ENCODE data around the gene OR1D2. TPM values are rescaled to one million over a fixed set of nuclear protein-coding genes. Genes with fewer than 3 reads are reported as not detected.

Gene OR1D2
- total and polyA plus RNA-seq, 9 donors, result not detected

DNA sequence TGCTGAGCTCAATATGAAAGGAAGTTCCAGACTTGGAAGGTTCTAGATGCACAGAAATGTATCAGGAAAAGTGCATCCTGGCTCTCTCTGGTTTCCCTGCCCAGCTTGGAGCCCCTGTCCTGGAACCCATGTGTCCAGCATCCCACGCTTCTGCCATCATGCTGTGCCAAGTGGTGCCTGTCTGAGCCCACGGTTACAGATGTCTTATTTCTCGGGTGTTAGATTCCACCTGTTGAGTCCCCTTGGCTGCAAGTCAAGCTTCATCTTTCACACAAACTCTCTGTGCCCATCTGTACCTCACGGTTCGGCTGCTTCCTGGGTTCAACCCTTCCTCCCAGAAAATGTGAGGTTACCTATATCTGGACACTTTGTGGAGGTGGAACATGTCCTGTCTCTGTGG lies 63.3 kb downstream of the OR1D2 start:
- no peaks in the 10 kb centered on the region for H3K27me3 ChIP-seq
- H3K9me3 ChIP-seq, result peaks cover 0 to 7% of the 10 kb centered on the region in 2 donors
- no peaks in the 10 kb centered on the region for H3K4me1 ChIP-seq (ENCODE audit: insufficient read depth)
- intact Hi-C loops (cut with DNase I), result no loop called here
- DNase-seq, result no peak
- 51 to 55% (median 52%) methylated on average over 5 of the region's 5 CpGs for WGBS, 3 donors
- no peaks in the 10 kb centered on the region for H3K36me3 ChIP-seq
- H3K27ac ChIP-seq, result no peak overlapping the region
- no peak overlapping the region for H3K4me3 ChIP-seq
- no peak for TF ChIP-seq POLR2A (IDR thresholded peaks at IDR 0.05)
- no peak for TF ChIP-seq CTCF (IDR thresholded peaks at IDR 0.05)
- no peak for TF ChIP-seq EP300 (IDR thresholded peaks at IDR 0.05)

DNA sequence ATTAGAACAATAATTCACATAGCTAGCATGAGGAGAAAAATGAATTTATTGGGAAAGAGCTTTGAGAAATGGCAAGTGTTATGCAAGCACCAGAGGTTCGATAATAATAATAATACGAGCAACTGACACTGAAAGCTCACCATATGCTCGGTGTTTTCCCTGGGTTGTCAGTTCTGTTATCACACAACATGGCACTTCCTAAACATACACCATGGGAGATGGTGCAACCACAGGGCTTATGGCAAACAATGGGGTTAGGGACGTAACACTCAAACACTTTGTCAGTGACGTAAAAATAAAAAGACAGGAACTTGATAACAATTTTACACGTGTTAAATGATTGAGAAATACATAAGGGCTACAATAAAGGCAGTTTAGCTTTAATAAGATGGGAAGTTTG lies 64.5 kb downstream of the OR1D2 start:
- no peaks in the 10 kb centered on the region for H3K36me3 ChIP-seq
- intact Hi-C loops (cut with DNase I), result no loop called here
- DNase-seq, result no peak
- no peak overlapping the region for H3K4me3 ChIP-seq
- 52 to 58% (median 57%) methylated on average over 6 of the region's 6 CpGs for WGBS, 3 donors
- no peaks in the 10 kb centered on the region for H3K27me3 ChIP-seq
- no peak overlapping the region for H3K27ac ChIP-seq
- TF ChIP-seq POLR2A (IDR thresholded peaks at IDR 0.05), result no peak
- no peak for TF ChIP-seq CTCF (IDR thresholded peaks at IDR 0.05)
- TF ChIP-seq EP300 (IDR thresholded peaks at IDR 0.05), result no peak
- H3K4me1 ChIP-seq (ENCODE audit: insufficient read depth), result no peaks in the 10 kb centered on the region
- peaks cover 0 to 7% of the 10 kb centered on the region in 2 donors for H3K9me3 ChIP-seq

- peaks cover 0 to 4% of the 10 kb centered on the region in 2 donors for H3K9me3 ChIP-seq
- no peaks in the 10 kb centered on the region for H3K4me1 ChIP-seq (ENCODE audit: insufficient read depth)
- 31 to 45% (median 42%) methylated on average over 5 of the region's 5 CpGs for WGBS, 3 donors
- no peaks in the 10 kb centered on the region for H3K36me3 ChIP-seq
- H3K27me3 ChIP-seq, result no peaks in the 10 kb centered on the region
- DNase-seq, result no peak
- no peak overlapping the region for H3K4me3 ChIP-seq
- intact Hi-C loops (cut with DNase I), result no loop called here
- no peak for TF ChIP-seq EP300 (IDR thresholded peaks at IDR 0.05)
- TF ChIP-seq POLR2A (IDR thresholded peaks at IDR 0.05), result no peak
- no peak for TF ChIP-seq CTCF (IDR thresholded peaks at IDR 0.05)
- no peak overlapping the region for H3K27ac ChIP-seq
These were observed 65.3 kb downstream of the OR1D2 start for GRCh38 chr17:3038941-3039340.

Other genes with a start within 250 kb of the OR1D2 start
- not detected for gene OR1D5, start 40.8 kb downstream of the OR1D2 start, total RNA-seq
- not detected for gene OR1D5, start 40.8 kb downstream of the OR1D2 start, polyA plus RNA-seq
- not detected for gene OR1G1, start 23.1 kb upstream of the OR1D2 start, total RNA-seq
- gene OR1G1, start 23.1 kb upstream of the OR1D2 start, polyA plus RNA-seq, result not detected
- gene OR1A2, start 93.1 kb upstream of the OR1D2 start, total RNA-seq, result not detected
- not detected for gene OR1A2, start 93.1 kb upstream of the OR1D2 start, polyA plus RNA-seq
- gene OR1A1, start 103.2 kb upstream of the OR1D2 start, total RNA-seq, result not detected
- not detected for gene OR1A1, start 103.2 kb upstream of the OR1D2 start, polyA plus RNA-seq
- gene OR3A1, start 193.9 kb upstream of the OR1D2 start, total RNA-seq, result under 1 TPM in 3 of 7 donors, not detected in 4; 0.20 to 0.37 (median 0.35) TPM
- gene OR3A1, start 193.9 kb upstream of the OR1D2 start, polyA plus RNA-seq, result under 1 TPM in 1 of 2 donors, not detected in 1; 0.21 TPM